ENCODE results near the gene CFAP99. TPM values are rescaled to one million over a fixed set of nuclear protein-coding genes. Genes with fewer than 3 reads are reported as not detected.
"Not testable (repeated sequence)": the region's sequence is repeated elsewhere in the genome, so short reads cannot be mapped to it uniquely, and the experiment has no call there.

The CFAP99 gene
- 0.09 TPM for polyA plus RNA-seq
- long read RNA-seq, donor 1, result 0 reads
- long read RNA-seq, donor 2, result 0 reads
- long read RNA-seq, donor 3, result 0 reads
- long read RNA-seq, donor 4, result 0 reads
- long read RNA-seq, donor 5, result 0 reads
- long read RNA-seq, donor 6, result 0 reads
- long read RNA-seq, donor 7, result 0 reads
- long read RNA-seq, donor 8, result 0 reads
- long read RNA-seq, donor 9, result 0 reads
- long read RNA-seq, donor 10, result 0 reads
- long read RNA-seq, donor 11, result 0 reads

GRCh38 chr4:2418650-2419571 lies at the start of gene CFAP99:
CFAP99 (plus strand) TSS chr4:2418955.
- Histone ChIP-seq H3K4me1 (ENCODE audit: control insufficient read depth, insufficient read depth, low read length) (peaks cover 33% of the 10 kb centered on the region), H3K9me3 (ENCODE audit: control insufficient read depth, low read depth, low read length) (peaks cover 2% of the 10 kb centered on the region), H3K27me3 (ENCODE audit: control insufficient read depth, insufficient read depth, low read length) (peaks cover 71% of the 10 kb centered on the region), H3K4me3 (ENCODE audit: low read length) (peak within 1 kb of the TSS; percentile 54), H3K36me3 (ENCODE audit: control insufficient read depth, insufficient read depth, low read length) (no peaks in the 10 kb centered on the region), H3K27ac (ENCODE audit: low read length) (no peak within 1 kb of the TSS)
- peak; percentile 97 to 98 for DNase-seq
- 0% methylated on average over 2 of the region's 94 CpGs for WGBS (ENCODE audit: insufficient coverage, low lambda C conversion rate)

- Histone ChIP-seq H3K4me1 (ENCODE audit: control insufficient read depth, insufficient read depth, low read length) (peaks cover under 1% of the 10 kb centered on the region), H3K9me3 (ENCODE audit: control insufficient read depth, low read depth, low read length) (peaks cover 3% of the 10 kb centered on the region), H3K36me3 (ENCODE audit: control insufficient read depth, insufficient read depth, low read length) (no peaks in the 10 kb centered on the region), H3K27ac (ENCODE audit: low read length) (no peak overlapping the region), H3K27me3 (ENCODE audit: control insufficient read depth, insufficient read depth, low read length) (no peaks in the 10 kb centered on the region), H3K4me3 (ENCODE audit: low read length) (no peak overlapping the region)
- WGBS (ENCODE audit: insufficient coverage, low lambda C conversion rate), result no CpG with 5 or more reads among the region's 26 CpGs
- DNase-seq, result no peak
Measured at GRCh38 chr4:2370597-2371320, 48.0 kb upstream of the CFAP99 start.

GRCh38 chr4:2371765-2372487 lies 46.8 kb upstream of the CFAP99 start:
- no CpG with 5 or more reads among the region's 27 CpGs for WGBS (ENCODE audit: insufficient coverage, low lambda C conversion rate)
- H3K27ac ChIP-seq (ENCODE audit: low read length), result no peak overlapping the region
- H3K36me3 ChIP-seq (ENCODE audit: control insufficient read depth, insufficient read depth, low read length), result no peaks in the 10 kb centered on the region
- H3K9me3 ChIP-seq (ENCODE audit: control insufficient read depth, low read depth, low read length), result peaks cover 3% of the 10 kb centered on the region
- no peaks in the 10 kb centered on the region for H3K4me1 ChIP-seq (ENCODE audit: control insufficient read depth, insufficient read depth, low read length)
- DNase-seq, result no peak
- no peak overlapping the region for H3K4me3 ChIP-seq (ENCODE audit: low read length)
- H3K27me3 ChIP-seq (ENCODE audit: control insufficient read depth, insufficient read depth, low read length), result no peaks in the 10 kb centered on the region

GRCh38 chr4:2372488-2373030 lies 46.2 kb upstream of the CFAP99 start:
- Histone ChIP-seq H3K4me3 (ENCODE audit: low read length) (no peak overlapping the region), H3K9me3 (ENCODE audit: control insufficient read depth, low read depth, low read length) (peaks cover 3% of the 10 kb centered on the region), H3K27me3 (ENCODE audit: control insufficient read depth, insufficient read depth, low read length) (no peaks in the 10 kb centered on the region), H3K36me3 (ENCODE audit: control insufficient read depth, insufficient read depth, low read length) (no peaks in the 10 kb centered on the region), H3K27ac (ENCODE audit: low read length) (no peak overlapping the region), H3K4me1 (ENCODE audit: control insufficient read depth, insufficient read depth, low read length) (no peaks in the 10 kb centered on the region)
- no peak for DNase-seq
- whole genome bisulfite sequencing (ENCODE audit: insufficient coverage, low lambda C conversion rate), result no CpG with 5 or more reads among the region's 14 CpGs

GRCh38 chr4:2373532-2373931 lies 45.2 kb upstream of the CFAP99 start:
- no CpG with 5 or more reads among the region's 7 CpGs for WGBS (ENCODE audit: insufficient coverage, low lambda C conversion rate)
- Histone ChIP-seq H3K4me3 (ENCODE audit: low read length) (no peak overlapping the region), H3K4me1 (ENCODE audit: control insufficient read depth, insufficient read depth, low read length) (no peaks in the 10 kb centered on the region), H3K27ac (ENCODE audit: low read length) (no peak overlapping the region), H3K27me3 (ENCODE audit: control insufficient read depth, insufficient read depth, low read length) (no peaks in the 10 kb centered on the region), H3K36me3 (ENCODE audit: control insufficient read depth, insufficient read depth, low read length) (no peaks in the 10 kb centered on the region), H3K9me3 (ENCODE audit: control insufficient read depth, low read depth, low read length) (peaks cover 3% of the 10 kb centered on the region)
- no peak for DNase-seq

GRCh38 chr4:2375427-2375826 lies 43.3 kb upstream of the CFAP99 start:
- Histone ChIP-seq H3K27ac (ENCODE audit: low read length) (no peak overlapping the region), H3K36me3 (ENCODE audit: control insufficient read depth, insufficient read depth, low read length) (no peaks in the 10 kb centered on the region), H3K4me3 (ENCODE audit: low read length) (no peak overlapping the region), H3K9me3 (ENCODE audit: control insufficient read depth, low read depth, low read length) (peaks cover 3% of the 10 kb centered on the region), H3K27me3 (ENCODE audit: control insufficient read depth, insufficient read depth, low read length) (no peaks in the 10 kb centered on the region), H3K4me1 (ENCODE audit: control insufficient read depth, insufficient read depth, low read length) (no peaks in the 10 kb centered on the region)
- WGBS (ENCODE audit: insufficient coverage, low lambda C conversion rate), result no CpG with 5 or more reads among the region's 10 CpGs
- no peak for DNase-seq

GRCh38 chr4:2377241-2377640 lies 41.5 kb upstream of the CFAP99 start:
- H3K4me3 ChIP-seq (ENCODE audit: low read length), result no peak overlapping the region
- no peak overlapping the region for H3K27ac ChIP-seq (ENCODE audit: low read length)
- no peaks in the 10 kb centered on the region for H3K27me3 ChIP-seq (ENCODE audit: control insufficient read depth, insufficient read depth, low read length)
- H3K9me3 ChIP-seq (ENCODE audit: control insufficient read depth, low read depth, low read length), result peaks cover 3% of the 10 kb centered on the region
- WGBS (ENCODE audit: insufficient coverage, low lambda C conversion rate), result 78% methylated on average over 2 of the region's 14 CpGs
- no peaks in the 10 kb centered on the region for H3K4me1 ChIP-seq (ENCODE audit: control insufficient read depth, insufficient read depth, low read length)
- no peaks in the 10 kb centered on the region for H3K36me3 ChIP-seq (ENCODE audit: control insufficient read depth, insufficient read depth, low read length)
- DNase-seq, result no peak

- WGBS (ENCODE audit: insufficient coverage, low lambda C conversion rate), result no CpG with 5 or more reads among the region's 5 CpGs
- Histone ChIP-seq H3K4me3 (ENCODE audit: low read length) (no peak overlapping the region), H3K36me3 (ENCODE audit: control insufficient read depth, insufficient read depth, low read length) (no peaks in the 10 kb centered on the region), H3K27me3 (ENCODE audit: control insufficient read depth, insufficient read depth, low read length) (no peaks in the 10 kb centered on the region), H3K27ac (ENCODE audit: low read length) (no peak overlapping the region), H3K9me3 (ENCODE audit: control insufficient read depth, low read depth, low read length) (peaks cover 3% of the 10 kb centered on the region), H3K4me1 (ENCODE audit: control insufficient read depth, insufficient read depth, low read length) (no peaks in the 10 kb centered on the region)
- no peak for DNase-seq
Measured at GRCh38 chr4:2378401-2378800, 40.4 kb upstream of the CFAP99 start.

GRCh38 chr4:2378898-2379297 lies 39.9 kb upstream of the CFAP99 start:
- H3K4me3 ChIP-seq (ENCODE audit: low read length), result no peak overlapping the region
- H3K36me3 ChIP-seq (ENCODE audit: control insufficient read depth, insufficient read depth, low read length), result no peaks in the 10 kb centered on the region
- H3K27ac ChIP-seq (ENCODE audit: low read length), result no peak overlapping the region
- WGBS (ENCODE audit: insufficient coverage, low lambda C conversion rate), result no CpG with 5 or more reads among the region's 3 CpGs
- no peaks in the 10 kb centered on the region for H3K4me1 ChIP-seq (ENCODE audit: control insufficient read depth, insufficient read depth, low read length)
- no peaks in the 10 kb centered on the region for H3K9me3 ChIP-seq (ENCODE audit: control insufficient read depth, low read depth, low read length)
- DNase-seq, result no peak
- no peaks in the 10 kb centered on the region for H3K27me3 ChIP-seq (ENCODE audit: control insufficient read depth, insufficient read depth, low read length)

GRCh38 chr4:2380589-2380988 lies 38.2 kb upstream of the CFAP99 start:
- not testable (repeated sequence) for H3K4me1 ChIP-seq (ENCODE audit: control insufficient read depth, insufficient read depth, low read length); H3K4me3 ChIP-seq (ENCODE audit: low read length); H3K27ac ChIP-seq (ENCODE audit: low read length); H3K9me3 ChIP-seq (ENCODE audit: control insufficient read depth, low read depth, low read length); H3K36me3 ChIP-seq (ENCODE audit: control insufficient read depth, insufficient read depth, low read length); H3K27me3 ChIP-seq (ENCODE audit: control insufficient read depth, insufficient read depth, low read length); DNase-seq
- WGBS (ENCODE audit: insufficient coverage, low lambda C conversion rate), result no CpG with 5 or more reads among the region's 6 CpGs
